ENCODE data around the gene FTL. TPM values are rescaled to one million over a fixed set of nuclear protein-coding genes. Genes with fewer than 3 reads are reported as not detected.

FTL gene
- total RNA-seq, 1 donor from 2014 or later, result 989 TPM

GRCh38 chr19:48991873-48992580, 26.9 kb downstream of the FTL start:
- Histone ChIP-seq H3K4me3 (peak overlapping the region; percentile 91), H3F3A (ENCODE audit: low read depth) (peaks cover 17% of the 10 kb centered on the region), H4K20me1 (ENCODE audit: low read depth) (peaks cover 20% of the 10 kb centered on the region), H3K27ac (peak overlapping the region; percentile 54), H3K9ac (peak overlapping the region; percentile 71), H2AFZ (replicated peaks) (no peak overlapping the region), H3K79me2 (ENCODE audit: low read depth) (peaks cover 62% of the 10 kb centered on the region), H3K9me3 (ENCODE audit: low read depth) (no peaks in the 10 kb centered on the region), H3K4me2 (peak overlapping the region; percentile 92), H3K36me3 (no peaks in the 10 kb centered on the region), H3K4me1 (peaks cover 16% of the 10 kb centered on the region), H3K27me3 (no peaks in the 10 kb centered on the region)
- Mint-ChIP-seq H3K9me3 (no peaks in the 10 kb centered on the region), H3K27me3 (ENCODE audit: insufficient read depth, low read depth) (peaks cover 4% of the 10 kb centered on the region), H3K27ac (peak overlapping the region; percentile 88), H3K4me3 (peak overlapping the region; percentile 100), H3K36me3 (peaks cover 15% of the 10 kb centered on the region), H3K4me1 (peaks cover 28% of the 10 kb centered on the region)
- DNase-seq (ENCODE audit: low spot score), result peak; percentile 69
- TF ChIP-seq CTCF (IDR thresholded peaks at IDR 0.05) (no peak), EZH2 (IDR thresholded peaks at IDR 0.05) (no peak), EZH2phosphoT487 (IDR thresholded peaks at IDR 0.05) (no peak)

GRCh38 chr19:48992581-48993174, 27.6 kb downstream of the FTL start:
- H3K36me3 ChIP-seq, result no peaks in the 10 kb centered on the region
- DNase-seq (ENCODE audit: low spot score), result no peak
- no peaks in the 10 kb centered on the region for H3K9me3 ChIP-seq (ENCODE audit: low read depth)
- H2AFZ ChIP-seq (replicated peaks), result peak overlapping the region; percentile 40
- Mint-ChIP-seq H3K9me3 (no peaks in the 10 kb centered on the region), H3K36me3 (peaks cover 11% of the 10 kb centered on the region), H3K27ac (peak overlapping the region; percentile 88), H3K27me3 (ENCODE audit: insufficient read depth, low read depth) (peaks cover 4% of the 10 kb centered on the region), H3K4me3 (peak overlapping the region; percentile 100), H3K4me1 (peaks cover 26% of the 10 kb centered on the region)
- TF ChIP-seq CTCF (IDR thresholded peaks at IDR 0.05) (no peak), EZH2 (IDR thresholded peaks at IDR 0.05) (no peak), EZH2phosphoT487 (IDR thresholded peaks at IDR 0.05) (no peak)
- H3K27me3 ChIP-seq, result no peaks in the 10 kb centered on the region
- H3K4me3 ChIP-seq, result peak overlapping the region; percentile 91
- H3K4me1 ChIP-seq, result peaks cover 16% of the 10 kb centered on the region
- H3K9ac ChIP-seq, result peak overlapping the region; percentile 71
- peak overlapping the region; percentile 92 for H3K4me2 ChIP-seq
- H3F3A ChIP-seq (ENCODE audit: low read depth), result peaks cover 17% of the 10 kb centered on the region
- peaks cover 69% of the 10 kb centered on the region for H3K79me2 ChIP-seq (ENCODE audit: low read depth)
- peak overlapping the region; percentile 54 for H3K27ac ChIP-seq
- peaks cover 21% of the 10 kb centered on the region for H4K20me1 ChIP-seq (ENCODE audit: low read depth)

- Histone ChIP-seq H3K79me2 (ENCODE audit: low read depth) (peaks cover 76% of the 10 kb centered on the region), H3K36me3 (no peaks in the 10 kb centered on the region), H3F3A (ENCODE audit: low read depth) (peaks cover 17% of the 10 kb centered on the region), H2AFZ (replicated peaks) (peak within 1 kb of the TSS; percentile 53), H3K27me3 (no peaks in the 10 kb centered on the region), H3K9ac (peak within 1 kb of the TSS; percentile 80), H4K20me1 (ENCODE audit: low read depth) (peaks cover 29% of the 10 kb centered on the region), H3K9me3 (ENCODE audit: low read depth) (no peaks in the 10 kb centered on the region), H3K4me1 (peaks cover 16% of the 10 kb centered on the region), H3K4me2 (peak within 1 kb of the TSS; percentile 99), H3K4me3 (peak within 1 kb of the TSS; percentile 91), H3K27ac (peak within 1 kb of the TSS; percentile 54)
- DNase-seq (ENCODE audit: low spot score), result peak; percentile 100
- Mint-ChIP-seq H3K27ac (peak within 1 kb of the TSS; percentile 96), H3K4me1 (peaks cover 22% of the 10 kb centered on the region), H3K4me3 (peak within 1 kb of the TSS; percentile 100), H3K27me3 (ENCODE audit: insufficient read depth, low read depth) (peaks cover 4% of the 10 kb centered on the region), H3K36me3 (peaks cover 9% of the 10 kb centered on the region), H3K9me3 (no peaks in the 10 kb centered on the region)
- TF ChIP-seq CTCF (IDR thresholded peaks at IDR 0.05), result peak; percentile 91
- no peak for TF ChIP-seq EZH2 (IDR thresholded peaks at IDR 0.05)
These were observed 28.3 kb downstream of the FTL start, which contains the start of the genes GYS1 and RUVBL2 for GRCh38 chr19:48993175-48994034. TSS of gene GYS1 (minus strand) at chr19:48993309. CDS start at chr19:48993112, 197 bp downstream. TSS of gene RUVBL2 (plus strand) at chr19:48993887. CDS start at chr19:48993912, 25 bp downstream.

All from neural progenitor cell (in vitro differentiated cells).